ENCODE data around the gene GAREM2. TPM values are rescaled to one million over a fixed set of nuclear protein-coding genes. Genes with fewer than 3 reads are reported as not detected.

Gene GAREM2
- total and polyA plus RNA-seq, 5 donors: 1.9 to 6.9 (median 4.3) TPM

DNA sequence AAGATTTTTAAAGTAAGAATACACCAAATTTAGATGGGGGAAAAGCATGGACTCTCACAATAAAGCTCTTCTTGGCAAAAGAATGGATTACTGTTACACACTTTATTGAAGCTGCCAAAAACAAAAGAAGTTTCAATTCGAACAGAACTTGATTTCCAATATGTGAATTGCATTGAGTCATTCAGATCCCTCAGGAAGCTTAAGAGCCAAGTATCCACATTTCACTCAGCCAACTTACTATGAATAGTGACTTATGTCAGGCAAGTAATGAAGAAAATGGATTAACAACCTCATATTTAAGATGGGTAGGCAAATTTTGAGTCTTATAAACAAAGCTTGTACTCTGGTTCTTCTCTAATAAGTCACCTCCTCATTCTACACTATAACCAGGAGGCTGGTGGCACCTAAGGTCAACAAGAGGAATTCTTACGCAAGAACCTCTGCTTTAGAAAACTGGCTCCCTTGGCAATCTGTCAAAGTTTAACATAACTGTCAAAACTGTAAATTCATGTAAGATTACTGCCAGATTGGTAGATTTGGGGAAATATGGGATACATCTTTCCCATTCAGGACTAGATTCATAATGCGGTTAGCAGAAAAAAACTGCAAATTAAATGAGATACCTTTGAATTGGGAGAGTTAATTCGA, 65.5 kb downstream of the GAREM2 start:
- intact Hi-C loops (cut with DNase I): loop anchor here in 1 of 4 donors (10.0 kb wide), 1 partner anchor 46 kb away; no protein-coding TSS in a partner anchor
- peaks cover 3% of the 10 kb centered on the region for H3K4me1 ChIP-seq (ENCODE audit: control insufficient read depth, insufficient read depth, low read length)
- H3K4me3 ChIP-seq (ENCODE audit: low read length): no peak overlapping the region
- ATAC-seq (no peak), DNase-seq (no peak)
- no peak overlapping the region for H3K27ac ChIP-seq (ENCODE audit: low read length)
- no peaks in the 10 kb centered on the region for H3K9me3 ChIP-seq (ENCODE audit: control insufficient read depth, low read length)
- no peaks in the 10 kb centered on the region for H3K27me3 ChIP-seq (ENCODE audit: control insufficient read depth, insufficient read depth)
- 82% methylated on average over 4 of the region's 4 CpGs for WGBS

Other genes with a start within 250 kb of the GAREM2 start
- 1 to 10 TPM; 4.0 to 6.7 (median 4.9) TPM for gene KIF3C, start 190.6 kb upstream of the GAREM2 start, total RNA-seq
- 3.1 TPM for gene KIF3C, start 190.6 kb upstream of the GAREM2 start, polyA plus RNA-seq
- gene RAB10, start 139.0 kb upstream of the GAREM2 start, total RNA-seq: 100 to 1,000 TPM in 1 of 4 donors, 10 to 100 TPM in 3; 90.1 to 103 (median 97.4) TPM
- gene RAB10, start 139.0 kb upstream of the GAREM2 start, polyA plus RNA-seq: 53.0 TPM
- 100 to 1,000 TPM; 329 to 410 (median 375) TPM for gene HADHA, start 71.5 kb downstream of the GAREM2 start, total RNA-seq
- gene HADHA, start 71.5 kb downstream of the GAREM2 start, polyA plus RNA-seq: 307 TPM
- gene HADHB, start 71.9 kb downstream of the GAREM2 start, total RNA-seq: 100 to 1,000 TPM; 750 to 992 (median 857) TPM
- gene HADHB, start 71.9 kb downstream of the GAREM2 start, polyA plus RNA-seq: 918 TPM
- 10 to 100 TPM; 14.3 to 20.2 (median 16.6) TPM for gene SELENOI, start 173.1 kb downstream of the GAREM2 start, total RNA-seq
- gene SELENOI, start 173.1 kb downstream of the GAREM2 start, polyA plus RNA-seq: 3.8 TPM
- gene ADGRF3, start 173.7 kb downstream of the GAREM2 start, total RNA-seq: under 1 TPM in 1 of 4 donors, not detected in 3; 0.11 TPM
- 0.14 TPM for gene ADGRF3, start 173.7 kb downstream of the GAREM2 start, polyA plus RNA-seq
- not detected for gene DRC1, start 228.8 kb downstream of the GAREM2 start, total RNA-seq
- gene DRC1, start 228.8 kb downstream of the GAREM2 start, polyA plus RNA-seq: not detected

Data from right cardiac atrium (tissue), 5 donors.